DOHH2 (cell line): ENCODE data around the gene TBC1D22A.

ENCODE experiments used
- EZH2phosphoT487 ChIP-seq: fragments of 200-600 bp; sonication (generic); IDR thresholded peaks from 2 replicates; pipeline ENCODE4 v1.6.1; 2017; ENCODE audit warnings: borderline replicate concordance, mild to moderate bottlenecking, antibody characterized with exemption, low read length, moderate library complexity, mixed read lengths
- TF ChIP-seq, protein P1 (sequence below): fragments of 200-600 bp; sonication (generic); IDR thresholded peaks from one replicate; pipeline ENCODE4 v1.5.1; 2014; ENCODE audit warnings: antibody characterized with exemption, mild to moderate bottlenecking, low read depth, low read length; ENCODE audit not compliant: poor library complexity, severe bottlenecking

DNA sequence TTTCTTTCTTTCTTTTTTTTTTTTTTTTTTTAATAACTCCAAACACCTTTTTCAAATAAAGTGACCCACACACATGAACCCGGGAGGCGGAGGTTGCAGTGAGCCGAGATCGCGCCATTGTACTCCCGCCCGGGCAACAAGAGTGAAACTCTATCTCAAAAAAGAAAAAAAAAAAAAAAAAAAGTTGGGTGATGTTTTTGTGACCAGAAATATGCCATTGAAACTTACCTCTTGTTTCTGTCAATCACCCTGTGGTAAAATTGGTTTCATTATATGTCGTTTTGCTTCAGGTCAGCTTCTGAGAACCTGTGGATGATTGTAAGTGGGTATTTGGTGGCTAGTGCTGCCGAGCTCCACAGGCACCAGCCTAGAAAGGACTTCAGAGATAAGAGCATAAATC is 238.8 kb downstream of the TBC1D22A start:
- TF ChIP-seq, protein P1, sequence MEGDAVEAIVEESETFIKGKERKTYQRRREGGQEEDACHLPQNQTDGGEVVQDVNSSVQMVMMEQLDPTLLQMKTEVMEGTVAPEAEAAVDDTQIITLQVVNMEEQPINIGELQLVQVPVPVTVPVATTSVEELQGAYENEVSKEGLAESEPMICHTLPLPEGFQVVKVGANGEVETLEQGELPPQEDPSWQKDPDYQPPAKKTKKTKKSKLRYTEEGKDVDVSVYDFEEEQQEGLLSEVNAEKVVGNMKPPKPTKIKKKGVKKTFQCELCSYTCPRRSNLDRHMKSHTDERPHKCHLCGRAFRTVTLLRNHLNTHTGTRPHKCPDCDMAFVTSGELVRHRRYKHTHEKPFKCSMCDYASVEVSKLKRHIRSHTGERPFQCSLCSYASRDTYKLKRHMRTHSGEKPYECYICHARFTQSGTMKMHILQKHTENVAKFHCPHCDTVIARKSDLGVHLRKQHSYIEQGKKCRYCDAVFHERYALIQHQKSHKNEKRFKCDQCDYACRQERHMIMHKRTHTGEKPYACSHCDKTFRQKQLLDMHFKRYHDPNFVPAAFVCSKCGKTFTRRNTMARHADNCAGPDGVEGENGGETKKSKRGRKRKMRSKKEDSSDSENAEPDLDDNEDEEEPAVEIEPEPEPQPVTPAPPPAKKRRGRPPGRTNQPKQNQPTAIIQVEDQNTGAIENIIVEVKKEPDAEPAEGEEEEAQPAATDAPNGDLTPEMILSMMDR = no peak
- TF ChIP-seq EZH2phosphoT487 = no peak
